GM10266 (cell line): ENCODE data around the gene RPP21.

Experiments used
- DNase-seq: peaks from one replicate; pipeline ENCODE4 v3.0.0; 2012; ENCODE audit errors: extremely low spot score
- TF ChIP-seq, protein P1 (sequence below): IDR thresholded peaks from 2 replicates; pipeline ENCODE4 v1.5.1; 2012; ENCODE audit warnings: mild to moderate bottlenecking, low read depth; ENCODE audit not compliant: control insufficient read depth, insufficient read depth; ENCODE audit errors: missing control alignments

RPP21 gene

GRCh38 chr6:30345852-30346251 is 896 bp downstream of the RPP21 start:
- TF ChIP-seq, protein P1, sequence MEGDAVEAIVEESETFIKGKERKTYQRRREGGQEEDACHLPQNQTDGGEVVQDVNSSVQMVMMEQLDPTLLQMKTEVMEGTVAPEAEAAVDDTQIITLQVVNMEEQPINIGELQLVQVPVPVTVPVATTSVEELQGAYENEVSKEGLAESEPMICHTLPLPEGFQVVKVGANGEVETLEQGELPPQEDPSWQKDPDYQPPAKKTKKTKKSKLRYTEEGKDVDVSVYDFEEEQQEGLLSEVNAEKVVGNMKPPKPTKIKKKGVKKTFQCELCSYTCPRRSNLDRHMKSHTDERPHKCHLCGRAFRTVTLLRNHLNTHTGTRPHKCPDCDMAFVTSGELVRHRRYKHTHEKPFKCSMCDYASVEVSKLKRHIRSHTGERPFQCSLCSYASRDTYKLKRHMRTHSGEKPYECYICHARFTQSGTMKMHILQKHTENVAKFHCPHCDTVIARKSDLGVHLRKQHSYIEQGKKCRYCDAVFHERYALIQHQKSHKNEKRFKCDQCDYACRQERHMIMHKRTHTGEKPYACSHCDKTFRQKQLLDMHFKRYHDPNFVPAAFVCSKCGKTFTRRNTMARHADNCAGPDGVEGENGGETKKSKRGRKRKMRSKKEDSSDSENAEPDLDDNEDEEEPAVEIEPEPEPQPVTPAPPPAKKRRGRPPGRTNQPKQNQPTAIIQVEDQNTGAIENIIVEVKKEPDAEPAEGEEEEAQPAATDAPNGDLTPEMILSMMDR, result no peak
- DNase-seq, result no peak

GRCh38 chr6:30348957-30349356 is 4.0 kb downstream of the RPP21 start:
- DNase-seq, result no peak
- TF ChIP-seq, protein P1, result no peak

DNA sequence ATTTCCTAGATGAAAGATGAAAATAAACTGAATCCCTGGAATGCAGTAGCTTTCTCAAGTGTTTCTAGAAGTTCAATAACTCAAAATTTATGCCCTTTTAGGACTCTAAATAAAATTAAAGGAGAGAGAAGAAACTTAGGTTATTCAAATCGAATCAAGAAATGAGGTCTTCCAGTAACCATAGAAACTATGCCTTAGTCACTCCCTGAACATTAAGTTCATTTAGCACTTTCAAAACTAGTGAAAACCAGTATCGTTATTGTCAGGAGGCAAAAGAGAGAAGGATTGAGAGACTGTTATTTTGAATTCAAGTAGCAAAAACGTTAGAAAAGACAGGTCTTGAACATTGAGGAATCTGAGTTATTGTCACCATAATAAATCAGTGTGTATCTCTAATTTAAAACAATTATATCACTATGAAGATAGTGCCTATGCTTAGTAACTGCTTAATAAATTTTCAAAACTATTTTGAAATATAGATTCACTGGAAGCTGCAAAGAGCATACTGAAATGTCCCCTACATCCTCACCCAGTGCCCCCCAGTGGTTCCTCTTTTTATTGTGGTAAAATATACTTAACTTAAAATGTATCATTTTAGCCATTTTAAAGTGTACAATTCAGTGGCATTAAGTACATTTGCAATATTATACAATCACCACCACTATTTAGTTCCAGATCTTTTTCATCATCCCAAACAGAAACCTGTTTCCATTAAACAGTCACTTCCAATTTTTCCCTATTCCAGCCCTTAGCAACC is 4.6 kb downstream of the RPP21 start:
- TF ChIP-seq, protein P1, result no peak
- DNase-seq, result no peak

DNA sequence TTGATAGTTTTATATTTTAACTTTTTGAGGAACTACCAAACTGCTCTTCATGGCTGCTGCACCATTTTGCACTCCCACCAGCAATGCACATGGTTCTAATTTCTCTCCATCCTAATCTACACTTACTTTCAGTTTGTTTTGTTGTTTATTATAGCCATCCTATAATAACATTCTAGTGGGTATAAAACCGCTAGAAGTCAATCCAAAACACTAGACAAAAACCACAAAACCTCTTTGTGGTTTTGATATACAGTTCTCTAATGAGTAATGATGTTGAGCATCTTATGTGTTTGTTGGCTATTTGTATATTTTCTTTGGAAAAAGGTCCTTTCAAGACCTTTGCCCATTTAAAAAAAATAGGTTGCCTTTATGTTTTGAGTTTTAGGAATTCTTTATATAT is 5.6 kb downstream of the RPP21 start:
- no peak for DNase-seq
- TF ChIP-seq, protein P1, result no peak

DNA sequence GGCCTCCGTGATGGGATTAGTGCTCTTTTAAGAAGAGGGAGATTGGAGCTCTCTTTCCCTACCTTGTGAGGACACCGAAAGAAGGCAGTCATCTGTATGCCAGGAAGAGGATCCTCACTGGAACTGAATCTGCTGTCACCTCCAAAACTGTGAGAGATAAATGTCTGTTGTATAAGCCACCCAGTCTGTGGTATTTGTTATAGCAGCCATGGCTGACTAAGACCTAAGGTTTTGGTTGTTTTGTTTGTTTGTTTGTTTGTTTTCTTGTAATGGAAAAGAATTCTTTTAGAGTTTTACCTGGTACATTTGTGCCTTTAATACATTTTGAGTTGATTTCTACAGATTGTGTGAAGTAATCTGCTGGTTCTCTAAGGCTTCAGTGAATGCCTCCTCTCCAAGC is 7.6 kb downstream of the RPP21 start:
- no peak for DNase-seq
- TF ChIP-seq, protein P1, result no peak

DNA sequence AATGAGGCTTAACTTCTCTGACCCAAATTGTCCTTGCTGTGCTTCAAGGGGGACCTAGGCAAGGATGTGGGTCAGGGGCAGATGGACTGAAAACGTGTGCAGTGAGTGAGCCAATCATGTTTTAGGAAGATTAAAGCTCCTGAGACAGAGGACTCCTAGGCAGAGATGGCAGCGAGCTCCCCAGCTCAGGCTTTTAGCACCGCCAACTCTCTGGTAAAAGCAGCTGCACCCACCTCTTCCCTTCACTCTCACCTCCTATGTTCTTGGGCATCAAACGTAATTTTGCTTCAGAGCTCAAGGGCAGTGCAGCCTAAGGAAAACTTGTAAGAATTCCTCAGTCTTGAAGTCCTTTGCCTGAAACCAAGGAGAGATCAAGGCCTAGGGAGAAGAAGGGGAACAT is 10.3 kb downstream of the RPP21 start:
- TF ChIP-seq, protein P1, result no peak

DNA sequence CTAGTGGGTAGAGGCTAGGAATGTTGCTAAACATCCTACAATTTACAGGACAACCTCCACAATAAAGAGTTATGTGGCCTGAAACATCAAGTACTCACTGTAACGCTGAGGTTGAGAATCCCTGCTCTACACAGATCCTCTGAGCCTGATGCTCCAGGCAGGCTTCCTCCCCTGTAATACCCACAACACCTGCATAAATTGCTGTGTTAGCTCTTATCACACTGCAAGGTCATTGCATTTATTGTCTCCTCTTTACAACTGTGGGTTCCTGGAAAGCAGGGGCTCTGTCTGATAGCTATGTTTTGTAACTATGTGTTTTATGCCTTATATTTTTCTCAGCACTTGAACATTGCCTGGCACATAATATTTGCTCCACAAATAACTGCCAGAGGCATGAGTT is 11.6 kb downstream of the RPP21 start:
- DNase-seq, result no peak
- TF ChIP-seq, protein P1, result no peak

More for the DNA sequence above, 10.3 kb downstream of the RPP21 start:
- no peak for DNase-seq
